ENCODE measurements around the gene MPRIP. TPM values are rescaled to one million over a fixed set of nuclear protein-coding genes. Genes with fewer than 3 reads are reported as not detected.

MPRIP gene

DNA sequence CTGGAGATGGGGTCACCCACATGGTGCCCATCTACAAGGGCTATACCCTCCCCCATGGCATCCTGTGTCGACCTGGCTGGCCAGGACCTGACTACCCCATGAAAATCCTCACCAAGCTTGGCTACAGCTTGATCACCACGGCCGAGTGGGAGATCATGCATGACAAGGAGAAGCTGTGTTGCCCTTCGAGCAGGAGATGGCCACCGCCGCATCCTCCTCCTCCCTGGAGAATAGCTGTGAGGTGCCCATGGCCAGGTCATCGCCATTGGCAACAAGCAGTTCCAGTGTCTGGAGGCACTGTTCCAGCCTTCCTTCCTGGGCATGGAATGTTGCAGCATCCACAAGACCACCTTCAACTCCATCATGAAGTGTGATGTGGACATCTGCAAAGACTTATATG is 200.0 kb downstream of the MPRIP start:
- Histone ChIP-seq H3K18ac (ENCODE audit: low read length) (no peak overlapping the region), H3K56ac (ENCODE audit: low read length) (no peak overlapping the region), H4K5ac (ENCODE audit: low read length) (no peak overlapping the region), H3K23ac (ENCODE audit: low read length) (no peak overlapping the region), H3K9ac (ENCODE audit: low read length) (no peak overlapping the region), H3K27me3 (ENCODE audit: insufficient read depth, low read length, poor library complexity) (no peaks in the 10 kb centered on the region), H3K4me2 (ENCODE audit: low read length) (no peak overlapping the region), H2BK120ac (ENCODE audit: low read depth, low read length) (no peak overlapping the region), H3K27ac (ENCODE audit: low read depth, low read length) (no peak overlapping the region), H4K8ac (ENCODE audit: low read depth, low read length) (no peak overlapping the region), H2BK5ac (ENCODE audit: low read length) (no peak overlapping the region), H3K36me3 (ENCODE audit: control insufficient read depth, insufficient read depth, low read length) (peaks cover 2% of the 10 kb centered on the region), H3K79me2 (ENCODE audit: control insufficient read depth, insufficient read depth, low read length) (no peaks in the 10 kb centered on the region), H3K4me1 (ENCODE audit: control insufficient read depth, low read depth, low read length) (no peaks in the 10 kb centered on the region), H3K79me1 (ENCODE audit: low read length) (no peaks in the 10 kb centered on the region), H2AK5ac (ENCODE audit: low read length) (no peak overlapping the region), H3K4me3 (ENCODE audit: low read length) (no peak overlapping the region), H3K4ac (ENCODE audit: low read depth, low read length) (no peak overlapping the region), H2BK15ac (replicated peaks; ENCODE audit: low read depth) (no peak overlapping the region)
- WGBS (ENCODE audit: extremely low coverage, insufficient coverage, low lambda C conversion rate): no CpG with 5 or more reads among the region's 7 CpGs
- DNase-seq: no peak

Small RNAs within 50 kb of the gene (small RNA-seq; reads per million reads assigned to genes)
- not detected for gene RNU6-767P (ENCODE audit: insufficient read depth)
